Testis (tissue), 2 donors: ENCODE data around the gene SLC5A4.

ENCODE experiments used
- CTCF ChIP-seq, 3 experiments: fragments of 450-650 bp in 2 of 3; fragments of 200-600 bp in 1 of 3; sonication (generic) in 1 of 3; IDR thresholded peaks; one replicate each; pipeline ENCODE4 v1.5.1; 2016 to 2019; ENCODE audit warnings: antibody characterized with exemption in 3 of 3, mild to moderate bottlenecking in 2 of 3, moderate library complexity in 1 of 3
- POLR2A ChIP-seq: fragments of 450-650 bp; IDR thresholded peaks from one replicate; pipeline ENCODE4 v1.6.1; 2017; ENCODE audit warnings: antibody characterized with exemption, mild to moderate bottlenecking, moderate library complexity

DNA sequence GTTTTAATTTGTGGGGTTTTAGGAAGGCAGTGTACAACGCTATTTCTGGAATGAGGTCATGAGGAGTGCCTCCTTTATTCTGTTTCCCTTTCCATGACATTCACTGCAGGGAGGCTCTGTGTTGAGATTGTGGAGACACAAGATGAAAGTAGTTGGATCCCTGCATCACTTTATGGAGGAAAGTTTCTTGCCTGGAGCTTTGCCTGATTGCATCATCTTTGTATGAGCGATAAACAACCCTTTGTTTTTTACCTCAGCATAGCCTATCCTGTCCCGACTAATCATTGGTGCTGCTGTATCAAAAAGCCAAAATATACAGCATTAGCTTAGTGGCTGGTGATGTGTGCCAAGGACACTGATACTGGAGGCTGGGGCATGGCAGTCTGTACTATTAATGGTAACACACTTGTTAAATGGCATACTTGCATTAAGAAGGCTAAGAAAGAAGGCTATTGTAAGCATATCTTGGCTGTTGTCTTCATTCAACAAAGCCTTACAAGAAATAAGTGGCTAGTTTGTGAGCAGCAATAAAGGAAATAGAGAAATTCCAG, 31.2 kb upstream of the SLC5A4 start:
- TF ChIP-seq POLR2A (no peak), CTCF (IDR thresholded peaks at IDR 0.05) (no peak)
